Keratinocyte (primary cell): ENCODE data around the gene SMTNL2. TPM values are rescaled to one million over a fixed set of nuclear protein-coding genes. Genes with fewer than 3 reads are reported as not detected.

Source experiments
- DNase-seq: peaks from one replicate; pipeline ENCODE4 v3.0.0-alpha.2; 2011; ENCODE audit warnings: low read depth, missing footprints, low spot score
- FAIRE-seq: peaks from 2 replicates; lab custom pipeline; 2011; peaks lifted over from hg19 to GRCh38; lab: Jason Lieb, UNC
- H2AFZ ChIP-seq: 2 replicates; pipeline ENCODE4 v1.6.0; 2012; ENCODE audit warnings: low read length, control low read depth, inconsistent platforms; ENCODE audit not compliant: control insufficient read depth
- H3K27ac ChIP-seq: 2 replicates; pipeline ENCODE4 v1.5.1; 2011; ENCODE audit warnings: low read length; ENCODE audit not compliant: control insufficient read depth, insufficient read depth
- H3K27me3 ChIP-seq: 3 replicates; pipeline ENCODE4 v1.6.0; 2011; ENCODE audit warnings: low read length; ENCODE audit not compliant: control insufficient read depth, insufficient read depth; ENCODE audit errors: extremely low read depth
- H3K36me3 ChIP-seq, 2 experiments: 2 replicates in 1 of 2; 3 replicates in 1 of 2; pipeline ENCODE4 v1.5.1; 2011; ENCODE audit warnings: low read length in 2 of 2, mild to moderate bottlenecking in 1 of 2; ENCODE audit not compliant: control insufficient read depth in 2 of 2, insufficient read depth in 2 of 2; ENCODE audit errors: extremely low read depth in 1 of 2
- H3K4me1 ChIP-seq: 3 replicates; pipeline ENCODE4 v1.5.1; 2011; ENCODE audit warnings: low read length; ENCODE audit not compliant: control insufficient read depth, insufficient read depth; ENCODE audit errors: extremely low read depth
- H3K4me2 ChIP-seq: 3 replicates; pipeline ENCODE4 v1.6.0; 2011; ENCODE audit warnings: low read depth, low read length; ENCODE audit not compliant: control insufficient read depth, insufficient read depth; ENCODE audit errors: extremely low read depth
- H3K4me3 ChIP-seq, 3 experiments: fragments of 200-600 bp in 1 of 3; sonication (generic) in 1 of 3; 2 replicates in 2 of 3; 3 replicates in 1 of 3; pipeline ENCODE4 v1.5.1; 2011 to 2016; ENCODE audit warnings: low read length in 3 of 3, mild to moderate bottlenecking in 3 of 3, control low read depth in 2 of 3, inconsistent platforms in 1 of 3, low read depth in 1 of 3, mixed read lengths in 1 of 3, mixed run types in 1 of 3, moderate library complexity in 1 of 3; ENCODE audit not compliant: control insufficient read depth in 2 of 3, insufficient read depth in 2 of 3; ENCODE audit errors: extremely low read depth in 1 of 3
- H3K79me2 ChIP-seq: 2 replicates; pipeline ENCODE4 v1.6.0; 2012; ENCODE audit warnings: low read length; ENCODE audit not compliant: control insufficient read depth, insufficient read depth
- H3K9ac ChIP-seq: 3 replicates; pipeline ENCODE4 v1.6.0; 2011; ENCODE audit warnings: low read length; ENCODE audit not compliant: control insufficient read depth, insufficient read depth; ENCODE audit errors: extremely low read depth
- H3K9me1 ChIP-seq: 3 replicates; pipeline ENCODE4 v1.6.0; 2011; ENCODE audit warnings: low read length; ENCODE audit not compliant: control insufficient read depth, insufficient read depth; ENCODE audit errors: extremely low read depth
- H3K9me3 ChIP-seq: 2 replicates; pipeline ENCODE4 v1.5.1; 2012; ENCODE audit warnings: low read depth, low read length; ENCODE audit not compliant: control insufficient read depth
- H4K20me1 ChIP-seq: 3 replicates; pipeline ENCODE4 v1.6.0; 2011; ENCODE audit warnings: low read length; ENCODE audit not compliant: control insufficient read depth, insufficient read depth; ENCODE audit errors: extremely low read depth
- CTCF ChIP-seq, 3 experiments: IDR thresholded peaks in 1 of 3; conservative IDR thresholded peaks in 1 of 3; optimal IDR thresholded peaks in 1 of 3; 2 replicates in 2 of 3; 3 replicates in 1 of 3; pipeline versions ENCODE3 to v1.5.1; 2011; ENCODE audit warnings: low read length in 3 of 3, mild to moderate bottlenecking in 3 of 3, moderate library complexity in 2 of 3, control low read depth in 1 of 3, inconsistent platforms in 1 of 3; ENCODE audit not compliant: insufficient read depth in 2 of 3; ENCODE audit errors: extremely low read depth in 1 of 3
- EZH2 ChIP-seq: IDR thresholded peaks from one replicate; pipeline ENCODE4 v1.6.1; 2012; ENCODE audit warnings: inconsistent platforms, mild to moderate bottlenecking, low read length, moderate library complexity
- dilution Hi-C: fragments of 300-500 bp; cut with MboI; formaldehyde crosslinking; loops from one replicate; pipeline ENCODE4 v1.7.0; 2020; ENCODE audit warnings: low sequenced_read_pairs; ENCODE audit not compliant: extremely low pct_ligation_motif_present
- polyA plus RNA-seq, 5 experiments: library from polyadenylated mRNA; depleted of rRNA in 3 of 5; stranded (reverse) in 3 of 5; stranded (forward) in 1 of 5; unstranded in 1 of 5; fragments of >200 nt; gene quantifications; 1 replicate in 1 of 5; 2 replicates in 3 of 5; 3 replicates in 1 of 5; pipeline versions ENCODE4 v1.2.1 to v1.2.3, GENCODE V29; 2011 to 2012; ENCODE audit warnings: missing spikeins in 2 of 5, low read depth in 1 of 5, low replicate concordance in 1 of 5

The SMTNL2 gene
- polyA plus RNA-seq, 1 donor (not counting 4 experiments of a cell fraction or from before 2014, with no cell fraction given) = not detected

DNA sequence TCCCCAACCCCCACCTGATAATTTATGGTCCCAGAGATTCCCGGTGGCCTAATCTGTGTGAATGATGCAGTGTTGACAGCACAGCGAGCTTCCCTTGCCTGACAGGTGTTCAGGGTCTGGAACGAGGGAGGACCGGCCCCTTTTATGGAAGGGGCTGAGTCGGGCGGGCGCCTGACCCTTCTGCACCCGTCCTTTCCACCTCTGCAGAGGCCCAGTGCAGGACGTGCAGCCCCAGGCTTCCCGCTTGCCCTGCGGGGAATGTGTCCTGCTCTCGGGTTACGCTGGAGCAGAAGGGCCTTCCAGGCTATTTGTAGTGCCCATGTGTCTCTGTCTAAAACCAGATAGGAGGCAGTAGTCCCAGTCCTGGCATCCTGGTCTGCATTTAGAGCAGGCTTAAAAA, 16.2 kb downstream of the SMTNL2 start:
- Histone ChIP-seq H2AFZ (no peak overlapping the region), H3K4me3 (no peak overlapping the region), H3K27ac (no peak overlapping the region), H3K4me2 (no peak overlapping the region), H3K27me3 (peaks cover 17% of the 10 kb centered on the region), H3K9me1 (no peaks in the 10 kb centered on the region), H3K4me1 (no peaks in the 10 kb centered on the region), H3K9ac (no peak overlapping the region), H3K9me3 (no peaks in the 10 kb centered on the region), H3K79me2 (no peaks in the 10 kb centered on the region), H4K20me1 (no peaks in the 10 kb centered on the region), H3K36me3 (no peaks in the 10 kb centered on the region)
- dilution Hi-C loops = no loop called here
- no peak for FAIRE-seq
- DNase-seq = no peak
- TF ChIP-seq EZH2 (no peak), CTCF (optimal IDR thresholded peaks at IDR 0.05 in 1 of 3, IDR thresholded peaks at IDR 0.05 in 1 of 3, conservative IDR thresholded peaks at IDR 0.05 in 1 of 3; ENCODE audit: extremely low read depth in 1 of 3, insufficient read depth in 2 of 3, low read length in 3 of 3) (no peak)

GRCh38 chr17:4601326-4601725, 17.0 kb downstream of the SMTNL2 start:
- dilution Hi-C loops = no loop called here
- no peak for DNase-seq
- Histone ChIP-seq H4K20me1 (no peaks in the 10 kb centered on the region), H3K36me3 (no peaks in the 10 kb centered on the region), H3K9me1 (no peaks in the 10 kb centered on the region), H3K4me1 (no peaks in the 10 kb centered on the region), H3K79me2 (no peaks in the 10 kb centered on the region), H3K27ac (no peak overlapping the region), H3K27me3 (peaks cover 17% of the 10 kb centered on the region), H3K9ac (no peak overlapping the region), H3K4me2 (no peak overlapping the region), H3K9me3 (no peaks in the 10 kb centered on the region), H2AFZ (no peak overlapping the region), H3K4me3 (no peak overlapping the region)
- no peak for TF ChIP-seq CTCF (optimal IDR thresholded peaks at IDR 0.05 in 1 of 3, IDR thresholded peaks at IDR 0.05 in 1 of 3, conservative IDR thresholded peaks at IDR 0.05 in 1 of 3; ENCODE audit: extremely low read depth in 1 of 3, insufficient read depth in 2 of 3, low read length in 3 of 3)
- FAIRE-seq = no peak
